ENCODE data around the gene ZMYND10.
"Not testable (repeated sequence)": the region's sequence is repeated elsewhere in the genome, so short reads cannot be mapped to it uniquely, and the experiment has no call there.

Gene ZMYND10

DNA sequence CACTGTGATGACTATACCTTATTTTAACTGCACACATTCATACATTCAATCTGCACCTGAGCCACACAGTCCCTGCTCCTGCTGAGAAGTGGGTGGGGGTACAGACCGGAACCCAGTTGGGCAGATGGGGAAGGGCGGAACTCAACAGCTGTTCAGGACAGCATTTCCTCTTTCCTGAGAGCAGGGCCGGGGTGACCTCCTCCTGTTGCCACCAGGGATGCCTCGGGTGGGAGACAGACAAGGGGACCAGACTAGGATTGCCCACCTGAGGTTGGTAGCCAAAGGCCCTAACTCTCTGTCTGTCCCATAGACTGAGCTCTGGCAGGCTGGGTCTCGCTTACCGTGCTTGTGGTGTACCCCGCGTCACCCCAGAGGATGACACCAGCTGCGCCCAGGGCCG, 26.9 kb downstream of the ZMYND10 start:
- no peak for DNase-seq (ENCODE audit: low read depth)
- no peak overlapping the region for H3K4me3 ChIP-seq (ENCODE audit: low read length)
- TF ChIP-seq, protein P1, sequence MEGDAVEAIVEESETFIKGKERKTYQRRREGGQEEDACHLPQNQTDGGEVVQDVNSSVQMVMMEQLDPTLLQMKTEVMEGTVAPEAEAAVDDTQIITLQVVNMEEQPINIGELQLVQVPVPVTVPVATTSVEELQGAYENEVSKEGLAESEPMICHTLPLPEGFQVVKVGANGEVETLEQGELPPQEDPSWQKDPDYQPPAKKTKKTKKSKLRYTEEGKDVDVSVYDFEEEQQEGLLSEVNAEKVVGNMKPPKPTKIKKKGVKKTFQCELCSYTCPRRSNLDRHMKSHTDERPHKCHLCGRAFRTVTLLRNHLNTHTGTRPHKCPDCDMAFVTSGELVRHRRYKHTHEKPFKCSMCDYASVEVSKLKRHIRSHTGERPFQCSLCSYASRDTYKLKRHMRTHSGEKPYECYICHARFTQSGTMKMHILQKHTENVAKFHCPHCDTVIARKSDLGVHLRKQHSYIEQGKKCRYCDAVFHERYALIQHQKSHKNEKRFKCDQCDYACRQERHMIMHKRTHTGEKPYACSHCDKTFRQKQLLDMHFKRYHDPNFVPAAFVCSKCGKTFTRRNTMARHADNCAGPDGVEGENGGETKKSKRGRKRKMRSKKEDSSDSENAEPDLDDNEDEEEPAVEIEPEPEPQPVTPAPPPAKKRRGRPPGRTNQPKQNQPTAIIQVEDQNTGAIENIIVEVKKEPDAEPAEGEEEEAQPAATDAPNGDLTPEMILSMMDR (IDR thresholded peaks at IDR 0.05; ENCODE audit: insufficient read depth, low read depth, low read length, missing control alignments) = no peak

- H3K4me3 ChIP-seq (ENCODE audit: low read length) = no peak overlapping the region
- DNase-seq (ENCODE audit: low read depth) = no peak
- TF ChIP-seq, protein P1 (IDR thresholded peaks at IDR 0.05; ENCODE audit: insufficient read depth, low read depth, low read length, missing control alignments) = no peak
Observed at GRCh38 chr3:50318163-50318562, 27.4 kb downstream of the ZMYND10 start.

GRCh38 chr3:50317300-50317699, 28.2 kb downstream of the ZMYND10 start:
- no peak for DNase-seq (ENCODE audit: low read depth)
- TF ChIP-seq, protein P1 (IDR thresholded peaks at IDR 0.05; ENCODE audit: insufficient read depth, low read depth, low read length, missing control alignments) = no peak
- no peak overlapping the region for H3K4me3 ChIP-seq (ENCODE audit: low read length)

- TF ChIP-seq, protein P1 (IDR thresholded peaks at IDR 0.05; ENCODE audit: insufficient read depth, low read depth, low read length, missing control alignments) = no peak
Observed at GRCh38 chr3:50316657-50317242, 28.8 kb downstream of the ZMYND10 start.

DNA sequence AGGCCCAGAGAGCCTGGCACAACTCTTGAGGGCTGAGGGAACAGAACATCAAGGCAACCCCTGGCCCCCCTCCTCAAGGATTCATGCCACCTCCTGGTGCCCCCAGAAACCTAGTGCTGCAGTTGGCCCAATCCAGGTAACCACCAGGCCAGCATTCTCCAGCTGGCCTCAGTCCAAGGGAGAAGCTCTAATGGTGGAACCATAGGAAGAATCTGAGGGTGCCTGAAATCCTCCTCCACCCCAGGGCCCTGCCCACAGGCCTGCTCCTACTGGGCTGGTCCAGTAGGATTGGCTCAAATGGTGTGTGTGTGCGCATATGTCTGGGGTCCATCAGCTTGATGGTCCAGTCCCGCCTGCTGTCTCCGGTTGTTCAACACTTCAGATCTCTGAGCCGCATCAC, 30.7 kb downstream of the ZMYND10 start:
- TF ChIP-seq, protein P1 (IDR thresholded peaks at IDR 0.05; ENCODE audit: insufficient read depth, low read depth, low read length, missing control alignments) = no peak
- no peak overlapping the region for H3K4me3 ChIP-seq (ENCODE audit: low read length)
- DNase-seq (ENCODE audit: low read depth) = no peak

More at GRCh38 chr3:50316657-50317242, 28.8 kb downstream of the ZMYND10 start:
- H3K4me3 ChIP-seq (ENCODE audit: low read length) = no peak overlapping the region
- DNase-seq (ENCODE audit: low read depth) = peak; percentile 99

DNA sequence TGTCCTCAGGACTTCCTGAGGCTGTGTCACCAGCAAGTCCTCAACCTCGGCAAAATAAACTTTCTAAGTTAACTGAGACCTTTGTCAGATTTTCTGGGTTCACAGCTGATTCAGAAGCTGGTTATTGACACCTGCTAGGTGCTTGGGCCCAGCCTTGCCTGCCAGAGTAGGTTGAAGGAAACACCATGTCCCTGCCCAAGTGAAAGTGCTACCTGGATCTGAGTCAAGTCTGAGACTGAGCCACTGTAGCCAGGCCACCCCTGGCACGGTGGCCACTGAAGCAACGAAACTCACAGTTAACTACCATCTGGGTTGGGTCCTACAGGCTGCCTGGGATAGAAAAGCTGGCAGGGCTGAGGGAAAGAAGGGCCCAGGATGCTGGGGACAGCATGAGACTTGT, 31.2 kb downstream of the ZMYND10 start:
- TF ChIP-seq, protein P1 (IDR thresholded peaks at IDR 0.05; ENCODE audit: insufficient read depth, low read depth, low read length, missing control alignments) = no peak
- H3K4me3 ChIP-seq (ENCODE audit: low read length) = no peak overlapping the region
- DNase-seq (ENCODE audit: low read depth) = no peak

GRCh38 chr3:50312041-50312440, 33.5 kb downstream of the ZMYND10 start:
- not testable (repeated sequence) for DNase-seq (ENCODE audit: low read depth); H3K4me3 ChIP-seq (ENCODE audit: low read length)
